Measurements from ENCODE around the gene HS1BP3.

GRCh38 chr2:20625491-20626391 lies 25.2 kb downstream of the HS1BP3 start:
- TF ChIP-seq CTCF (conservative IDR thresholded peaks at IDR 0.05 in 1 of 2, IDR thresholded peaks at IDR 0.05 in 1 of 2; ENCODE audit: extremely low read depth in 1 of 2, insufficient read depth in 1 of 2, low read depth in 1 of 2, low read length in 2 of 2) (no peak), EZH2 (IDR thresholded peaks at IDR 0.05; ENCODE audit: borderline replicate concordance, low read length) (no peak)
